Activated naive CD4-positive, alpha-beta T cell treated with anti-CD3 and anti-CD28 coated beads, Interleukin-2, amount 50 U/mL, for 24 hours (primary cell): ENCODE measurements around the gene MSH2.
"Not testable (repeated sequence)": the region's sequence is repeated elsewhere in the genome, so short reads cannot be mapped to it uniquely, and the experiment has no call there.

Source experiments
- H3K27ac Mint-ChIP-seq: one replicate; pipeline ENCODE4 v1.8.0; 2021; ENCODE audit warnings: mild to moderate bottlenecking, mixed read lengths
- H3K27me3 Mint-ChIP-seq: one replicate; pipeline ENCODE4 v1.8.0; 2021; ENCODE audit warnings: mixed read lengths
- H3K36me3 Mint-ChIP-seq: one replicate; pipeline ENCODE4 v1.8.0; 2021; ENCODE audit warnings: mixed read lengths
- H3K4me1 Mint-ChIP-seq: one replicate; pipeline ENCODE4 v1.8.0; 2021; ENCODE audit warnings: mixed read lengths
- H3K4me3 Mint-ChIP-seq: one replicate; pipeline ENCODE4 v1.8.0; 2021; ENCODE audit warnings: mild to moderate bottlenecking, mixed read lengths
- H3K9me3 Mint-ChIP-seq: one replicate; pipeline ENCODE4 v1.8.0; 2021; ENCODE audit warnings: mixed read lengths

Gene MSH2

DNA sequence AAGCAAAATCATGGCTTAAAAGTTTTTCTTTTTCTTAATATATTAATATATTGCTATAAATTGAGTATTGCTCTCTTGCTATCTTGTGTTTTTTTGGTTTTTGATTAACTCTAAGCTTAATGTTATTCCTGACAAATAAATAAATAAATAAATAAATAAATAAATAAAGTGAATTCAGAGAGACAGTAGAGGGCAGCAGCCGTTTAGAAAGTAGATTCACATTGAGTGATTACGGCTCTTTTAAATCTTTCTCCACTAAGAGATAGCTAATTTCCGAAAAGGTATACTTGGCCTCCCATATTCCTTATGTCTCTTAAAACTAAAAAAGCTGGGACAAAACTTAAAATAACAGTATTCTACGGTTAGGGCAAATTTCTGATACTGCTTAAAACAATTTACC lies 34.3 kb downstream of the MSH2 start:
- Mint-ChIP-seq H3K27ac (no peak overlapping the region), H3K9me3 (no peaks in the 10 kb centered on the region), H3K4me1 (no peaks in the 10 kb centered on the region), H3K36me3 (peaks cover 13% of the 10 kb centered on the region), H3K4me3 (no peak overlapping the region), H3K27me3 (no peaks in the 10 kb centered on the region)

DNA sequence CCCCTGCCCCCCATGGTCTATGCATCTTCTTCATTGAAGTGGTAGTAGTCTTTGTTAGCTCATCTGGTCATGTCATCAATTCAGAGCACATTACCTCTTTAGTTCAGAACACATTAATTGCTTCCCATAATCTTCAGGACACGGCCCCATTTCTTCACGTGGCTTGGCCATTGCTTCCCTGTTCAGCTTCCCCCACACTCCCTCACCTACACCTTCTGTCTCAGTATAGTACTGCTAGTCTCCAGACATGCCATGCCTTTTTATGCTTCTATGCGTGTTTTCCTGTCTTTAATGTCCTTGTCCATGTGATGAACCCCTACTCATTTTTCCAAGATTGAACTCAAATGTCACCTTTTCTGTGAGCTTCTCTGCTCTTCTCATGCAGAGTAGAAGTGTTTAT lies 35.1 kb downstream of the MSH2 start:
- Mint-ChIP-seq H3K36me3 (peaks cover 13% of the 10 kb centered on the region), H3K27me3 (no peaks in the 10 kb centered on the region), H3K27ac (no peak overlapping the region), H3K4me3 (no peak overlapping the region), H3K9me3 (no peaks in the 10 kb centered on the region), H3K4me1 (peaks cover 6% of the 10 kb centered on the region)

DNA sequence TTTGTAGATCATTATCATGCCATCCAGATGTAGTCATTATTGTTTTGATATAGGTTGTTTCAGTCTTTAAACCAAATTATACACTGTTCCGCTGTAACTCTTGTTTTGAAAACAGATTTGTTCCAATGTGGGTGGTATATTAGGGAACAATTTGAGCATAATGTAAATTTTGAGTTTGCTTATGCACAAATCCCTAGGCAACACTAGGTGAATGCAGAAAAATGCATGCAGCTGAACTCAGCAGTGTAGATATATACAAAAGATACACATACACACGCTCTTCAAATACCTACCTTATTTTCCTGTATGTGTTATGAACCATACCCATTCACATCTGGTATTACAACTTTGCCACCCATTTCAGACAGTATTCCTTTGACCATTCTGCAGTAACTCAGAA lies 35.8 kb downstream of the MSH2 start:
- H3K36me3 Mint-ChIP-seq = peaks cover 13% of the 10 kb centered on the region
- no peaks in the 10 kb centered on the region for H3K27me3 Mint-ChIP-seq
- no peak overlapping the region for H3K4me3 Mint-ChIP-seq
- no peak overlapping the region for H3K27ac Mint-ChIP-seq
- peaks cover 7% of the 10 kb centered on the region for H3K4me1 Mint-ChIP-seq
- no peaks in the 10 kb centered on the region for H3K9me3 Mint-ChIP-seq

DNA sequence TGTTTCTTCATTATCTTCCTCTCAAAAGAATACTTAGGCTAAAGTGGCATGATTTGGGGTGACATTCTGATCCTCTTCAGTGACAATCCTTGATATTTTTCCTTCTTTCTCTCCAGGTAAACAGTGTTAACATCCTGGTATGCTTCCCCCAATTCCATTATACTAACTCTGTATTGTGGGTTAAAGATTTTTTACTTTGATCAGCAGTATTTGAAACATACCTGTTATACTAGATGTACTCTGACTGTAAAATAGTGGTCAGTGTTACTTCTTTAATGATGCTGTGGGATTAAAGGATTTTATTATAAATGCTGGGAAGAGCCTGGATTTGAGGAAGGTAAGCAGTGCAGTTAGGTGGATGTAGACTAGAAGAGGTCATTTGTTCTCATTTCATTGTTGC lies 48.8 kb downstream of the MSH2 start:
- Mint-ChIP-seq H3K36me3 (peaks cover 21% of the 10 kb centered on the region), H3K4me3 (no peak overlapping the region), H3K4me1 (no peaks in the 10 kb centered on the region), H3K27me3 (no peaks in the 10 kb centered on the region), H3K27ac (peak overlapping the region; percentile 19), H3K9me3 (no peaks in the 10 kb centered on the region)

DNA sequence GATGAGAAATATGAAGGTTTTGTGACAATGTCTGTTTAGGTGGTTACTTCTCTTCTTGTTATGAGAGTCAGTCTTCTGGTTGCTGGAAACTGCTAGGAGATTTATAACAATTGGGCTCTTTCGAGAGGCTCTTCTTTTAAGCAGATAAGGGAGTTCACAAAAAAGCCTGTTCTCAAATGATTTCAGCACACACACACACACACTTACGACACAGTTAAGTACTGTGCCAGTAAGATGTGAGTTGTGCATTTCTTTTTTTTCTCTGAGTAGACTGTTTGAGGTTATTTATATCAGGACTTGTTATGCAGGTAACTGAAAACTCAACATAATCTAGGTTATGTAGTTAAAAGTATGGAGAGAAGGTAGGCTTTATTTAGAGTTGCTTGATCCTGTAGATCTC lies 49.8 kb downstream of the MSH2 start:
- H3K4me3 Mint-ChIP-seq = no peak overlapping the region
- H3K36me3 Mint-ChIP-seq = peaks cover 22% of the 10 kb centered on the region
- no peak overlapping the region for H3K27ac Mint-ChIP-seq
- no peaks in the 10 kb centered on the region for H3K9me3 Mint-ChIP-seq
- H3K27me3 Mint-ChIP-seq = no peaks in the 10 kb centered on the region
- H3K4me1 Mint-ChIP-seq = peaks cover 4% of the 10 kb centered on the region

DNA sequence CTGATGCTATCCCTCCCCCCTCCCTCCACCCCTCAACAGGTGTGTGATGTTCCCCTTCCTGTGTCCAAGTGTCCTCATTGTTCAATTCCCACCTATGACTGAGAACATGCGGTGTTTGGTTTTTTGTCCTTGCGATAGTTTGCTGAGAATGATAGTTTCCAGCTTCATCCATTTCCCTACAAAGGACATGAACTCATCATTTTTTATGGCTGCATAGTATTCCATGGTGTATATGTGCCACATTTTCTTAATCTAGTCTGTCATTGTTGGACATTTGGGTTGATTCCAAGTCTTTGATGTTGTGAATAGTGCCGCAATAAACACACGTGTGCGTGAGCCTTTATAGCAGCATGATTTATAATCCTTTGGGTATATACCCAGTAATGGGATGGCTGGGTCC lies 51.9 kb downstream of the MSH2 start:
- H3K9me3 Mint-ChIP-seq, H3K4me3 Mint-ChIP-seq, H3K27me3 Mint-ChIP-seq, H3K27ac Mint-ChIP-seq: not testable (repeated sequence)
- peaks cover 26% of the 10 kb centered on the region for H3K36me3 Mint-ChIP-seq
- H3K4me1 Mint-ChIP-seq = peaks cover 16% of the 10 kb centered on the region

DNA sequence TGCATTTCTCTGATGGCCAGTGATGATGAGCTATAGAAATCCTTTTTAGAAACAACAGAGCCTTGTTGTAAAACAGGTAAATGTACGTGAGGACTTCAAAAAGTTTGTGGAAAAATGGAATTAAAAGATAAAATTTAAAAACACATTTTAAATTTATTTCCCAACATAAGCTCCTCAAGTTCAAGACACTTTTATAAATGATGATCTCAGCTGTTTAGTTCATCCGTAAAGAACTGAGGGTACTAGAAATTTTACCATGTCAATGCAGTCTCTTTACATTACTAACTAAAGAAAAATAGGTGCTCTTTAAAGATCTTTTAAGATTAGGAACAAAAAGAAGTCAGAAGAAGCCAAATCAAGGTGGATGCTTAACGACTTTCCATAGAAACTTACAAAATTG lies 52.5 kb downstream of the MSH2 start:
- peaks cover 27% of the 10 kb centered on the region for H3K36me3 Mint-ChIP-seq

DNA sequence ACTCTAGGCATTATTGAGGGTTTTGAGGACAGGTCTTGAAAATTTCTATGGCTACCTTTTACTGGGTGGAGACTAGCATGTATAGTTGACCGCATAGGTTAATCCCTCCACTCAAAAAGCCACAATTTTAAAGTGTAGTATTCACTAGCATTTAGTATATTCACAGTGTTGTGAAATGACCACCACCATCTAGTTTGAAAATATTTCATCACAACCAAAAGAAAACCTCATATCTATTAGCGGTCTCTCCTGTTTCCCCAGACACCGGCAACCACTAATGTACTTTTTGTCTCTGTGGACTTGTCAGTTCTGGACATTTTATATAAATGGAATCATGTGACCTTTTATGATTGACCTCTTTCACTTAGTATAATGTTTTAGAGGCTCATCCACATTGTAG lies 53.9 kb downstream of the MSH2 start:
- Mint-ChIP-seq H3K4me1 (peaks cover 16% of the 10 kb centered on the region), H3K36me3 (peaks cover 19% of the 10 kb centered on the region), H3K9me3 (no peaks in the 10 kb centered on the region), H3K27me3 (no peaks in the 10 kb centered on the region), H3K27ac (no peak overlapping the region), H3K4me3 (no peak overlapping the region)

More for the DNA sequence above, 52.5 kb downstream of the MSH2 start:
- Mint-ChIP-seq H3K9me3 (no peaks in the 10 kb centered on the region), H3K4me3 (no peak overlapping the region), H3K4me1 (peaks cover 16% of the 10 kb centered on the region), H3K27ac (no peak overlapping the region), H3K27me3 (no peaks in the 10 kb centered on the region)

DNA sequence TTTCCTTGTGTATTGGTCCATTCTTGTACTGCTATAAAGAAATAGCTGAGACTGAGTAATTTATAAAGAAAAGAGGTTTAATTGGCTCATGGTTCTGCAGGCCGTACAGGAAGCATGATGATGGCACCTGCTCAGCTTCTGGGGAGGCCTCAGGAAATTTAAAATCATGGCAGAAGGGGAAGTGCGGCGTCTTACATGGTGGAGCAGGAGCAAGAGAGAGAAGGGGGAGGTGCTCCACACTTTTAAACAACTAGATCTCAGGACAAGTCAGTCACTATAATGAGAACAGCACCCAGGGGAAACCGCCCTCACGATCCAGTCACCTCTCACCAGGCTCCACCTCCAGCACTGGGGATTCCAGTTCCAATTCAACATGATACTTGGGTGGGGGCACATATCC lies 54.3 kb downstream of the MSH2 start:
- Mint-ChIP-seq H3K27me3 (no peaks in the 10 kb centered on the region), H3K27ac (peak overlapping the region; percentile 84), H3K36me3 (peaks cover 19% of the 10 kb centered on the region)

DNA sequence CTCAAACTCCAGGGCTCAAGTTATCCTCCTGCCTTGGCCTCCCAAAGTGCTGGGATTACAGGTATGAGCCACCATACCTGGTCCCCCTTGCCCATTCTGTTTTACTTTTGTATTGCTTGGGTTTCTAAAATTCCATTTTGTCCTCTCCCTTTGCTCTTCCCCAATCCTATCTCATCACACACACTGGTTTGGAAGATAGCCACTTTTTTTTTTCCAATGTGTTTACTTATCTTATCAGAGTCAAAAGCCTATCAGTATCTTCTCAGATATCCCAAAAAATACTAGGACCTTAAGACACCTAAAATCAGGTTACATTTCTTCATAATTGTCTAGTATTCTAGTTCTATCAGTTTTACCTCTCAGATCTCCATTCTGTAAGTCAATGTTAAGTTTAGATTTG lies 56.1 kb downstream of the MSH2 start:
- Mint-ChIP-seq H3K27me3 (no peaks in the 10 kb centered on the region), H3K9me3 (no peaks in the 10 kb centered on the region), H3K36me3 (peaks cover 23% of the 10 kb centered on the region), H3K4me1 (peaks cover 16% of the 10 kb centered on the region), H3K4me3 (no peak overlapping the region), H3K27ac (no peak overlapping the region)

More for the DNA sequence above, 54.3 kb downstream of the MSH2 start:
- H3K4me3 Mint-ChIP-seq = no peak overlapping the region
- no peaks in the 10 kb centered on the region for H3K9me3 Mint-ChIP-seq
- H3K4me1 Mint-ChIP-seq = peaks cover 16% of the 10 kb centered on the region

DNA sequence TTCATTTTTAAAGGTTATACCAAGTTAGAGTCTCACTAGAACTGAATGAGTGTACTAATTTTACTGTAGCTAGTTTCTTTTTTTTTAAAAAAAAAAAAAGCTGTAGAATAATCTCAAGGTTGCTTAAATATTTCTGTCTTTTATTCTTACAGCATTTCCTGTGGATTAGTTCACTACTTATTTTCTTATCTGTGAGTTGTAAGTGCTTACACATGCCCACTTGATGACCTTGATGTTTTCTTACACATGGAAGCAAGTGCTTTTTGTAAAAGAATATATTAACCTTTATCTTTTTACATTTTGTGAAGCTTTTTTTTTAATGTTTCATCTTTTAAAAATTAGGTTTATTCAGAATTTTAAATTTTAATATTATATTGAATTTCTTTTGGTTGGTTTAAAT lies 57.8 kb downstream of the MSH2 start:
- Mint-ChIP-seq H3K27ac (no peak overlapping the region), H3K4me3 (no peak overlapping the region), H3K36me3 (peaks cover 27% of the 10 kb centered on the region), H3K4me1 (peaks cover 16% of the 10 kb centered on the region), H3K27me3 (no peaks in the 10 kb centered on the region), H3K9me3 (no peaks in the 10 kb centered on the region)

DNA sequence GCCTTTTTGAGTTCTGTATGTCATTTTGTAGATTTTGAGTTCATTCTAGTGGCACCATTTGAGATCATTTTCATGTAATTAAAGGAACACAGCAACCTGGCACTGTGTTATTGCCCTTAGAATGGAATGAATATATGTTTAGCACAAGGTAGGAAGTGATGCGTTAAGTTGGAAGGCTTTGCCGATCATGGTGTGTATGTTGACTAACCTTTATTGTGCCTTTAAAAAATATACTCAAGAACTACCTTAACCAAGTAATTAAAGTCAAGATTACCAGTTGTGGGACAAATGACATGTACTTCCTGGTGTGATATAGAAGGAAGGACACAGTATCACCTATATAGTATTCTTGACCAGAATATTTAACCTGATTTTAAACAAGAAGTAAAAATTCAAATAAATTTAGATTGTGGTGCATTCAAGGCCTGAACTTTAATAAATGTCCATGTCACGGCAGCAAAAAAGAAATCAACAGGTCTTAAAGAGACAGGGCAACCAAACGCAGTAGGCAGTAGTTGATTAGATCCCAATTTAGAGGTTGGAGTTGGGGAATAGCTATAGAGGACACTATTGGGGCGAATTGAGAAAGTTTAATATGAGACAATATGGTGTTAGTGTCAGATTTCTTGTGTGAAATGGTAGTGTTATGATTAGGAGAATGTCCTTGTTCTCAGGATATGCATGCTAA lies 68.6 kb downstream of the MSH2 start:
- H3K4me3 Mint-ChIP-seq = no peak overlapping the region
- no peak overlapping the region for H3K27ac Mint-ChIP-seq
- no peaks in the 10 kb centered on the region for H3K9me3 Mint-ChIP-seq
- H3K4me1 Mint-ChIP-seq = no peaks in the 10 kb centered on the region
- peaks cover 9% of the 10 kb centered on the region for H3K36me3 Mint-ChIP-seq
- H3K27me3 Mint-ChIP-seq = no peaks in the 10 kb centered on the region

DNA sequence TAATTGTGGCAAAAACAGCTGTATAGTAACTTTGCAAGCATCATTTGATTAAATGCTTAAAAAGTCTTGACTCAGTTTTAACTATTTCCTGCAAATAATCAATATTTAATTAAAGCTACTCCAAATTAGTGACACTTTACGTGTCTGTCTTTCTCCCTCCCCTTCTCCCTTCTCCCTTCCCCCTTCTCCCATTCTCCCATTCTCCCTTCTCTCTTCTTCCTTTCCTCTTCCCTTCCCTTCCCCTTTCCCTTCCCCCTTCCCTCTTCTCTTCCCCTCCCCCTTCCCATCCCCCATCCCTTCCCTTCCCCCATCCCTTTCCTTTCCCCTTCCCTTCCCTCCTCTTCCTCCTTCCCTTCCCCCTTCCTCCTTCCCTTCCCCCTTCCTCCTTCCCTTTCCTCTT lies 76.9 kb downstream of the MSH2 start:
- Mint-ChIP-seq H3K9me3 (no peaks in the 10 kb centered on the region), H3K27me3 (no peaks in the 10 kb centered on the region), H3K36me3 (peaks cover 14% of the 10 kb centered on the region), H3K4me3 (no peak overlapping the region), H3K4me1 (no peaks in the 10 kb centered on the region), H3K27ac (no peak overlapping the region)

DNA sequence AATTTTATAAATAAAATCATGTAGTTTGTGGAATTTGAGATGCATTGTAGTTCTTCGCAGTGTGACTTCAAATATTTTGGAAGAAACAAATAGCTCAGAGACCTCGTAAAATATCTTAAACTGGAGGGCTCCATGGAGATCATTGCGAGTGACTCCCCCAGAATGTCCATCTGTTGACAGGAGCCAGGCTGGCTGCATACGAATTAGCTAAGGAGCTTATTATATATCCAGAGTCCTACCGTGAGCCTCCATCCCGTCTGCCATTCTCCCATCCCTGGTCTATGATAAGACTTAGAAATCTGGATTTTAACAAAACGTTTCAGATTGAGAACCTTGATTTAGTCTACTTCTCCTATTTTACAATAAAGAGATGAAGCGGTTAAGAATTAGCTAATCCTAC lies 80.2 kb downstream of the MSH2 start:
- peaks cover 21% of the 10 kb centered on the region for H3K4me1 Mint-ChIP-seq
- no peaks in the 10 kb centered on the region for H3K9me3 Mint-ChIP-seq
- no peaks in the 10 kb centered on the region for H3K27me3 Mint-ChIP-seq
- peaks cover 11% of the 10 kb centered on the region for H3K36me3 Mint-ChIP-seq
- H3K27ac Mint-ChIP-seq = no peak overlapping the region
- H3K4me3 Mint-ChIP-seq = no peak overlapping the region

DNA sequence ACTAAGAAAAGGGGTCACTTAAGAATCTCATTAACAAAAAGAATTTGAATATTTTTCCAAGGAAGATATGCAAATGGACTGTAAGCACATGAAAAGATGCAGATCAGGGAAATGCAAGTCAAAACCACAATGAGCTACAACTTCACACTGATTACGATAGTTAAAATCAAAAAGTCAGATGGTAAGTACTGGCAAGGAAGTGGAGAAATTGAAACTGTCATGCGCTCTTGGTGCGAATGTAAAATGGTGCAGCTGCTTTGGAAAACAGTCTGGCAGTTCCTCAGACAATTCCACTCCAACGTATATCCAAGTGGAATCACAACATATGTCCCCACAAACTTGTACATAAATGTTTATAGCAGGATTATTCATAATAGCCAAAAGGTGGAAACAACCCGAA lies 81.4 kb downstream of the MSH2 start:
- Mint-ChIP-seq H3K9me3 (no peaks in the 10 kb centered on the region), H3K4me1 (peaks cover 21% of the 10 kb centered on the region), H3K36me3 (peaks cover 11% of the 10 kb centered on the region), H3K27ac (no peak overlapping the region), H3K27me3 (no peaks in the 10 kb centered on the region), H3K4me3 (no peak overlapping the region)

DNA sequence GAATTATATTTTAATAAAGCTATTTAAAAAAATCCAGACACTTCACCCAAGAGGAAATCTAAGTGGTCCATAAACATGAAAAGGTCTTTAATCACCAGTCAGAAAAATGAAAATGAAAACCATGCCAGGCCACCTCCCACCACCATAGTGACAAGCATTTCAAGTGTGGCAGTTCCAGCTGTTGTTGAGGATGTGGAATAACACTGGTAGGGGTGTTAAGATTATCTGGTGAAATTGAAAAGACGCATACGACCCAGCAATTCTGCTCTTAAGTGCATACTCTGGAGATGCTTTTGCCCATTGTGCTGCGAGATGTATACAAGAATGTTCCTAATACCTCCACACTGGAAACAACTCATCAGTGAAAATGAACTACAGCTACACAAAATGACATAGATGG lies 82.2 kb downstream of the MSH2 start:
- Mint-ChIP-seq H3K9me3 (no peaks in the 10 kb centered on the region), H3K27me3 (no peaks in the 10 kb centered on the region), H3K27ac (no peak overlapping the region), H3K4me1 (peaks cover 21% of the 10 kb centered on the region), H3K4me3 (no peak overlapping the region), H3K36me3 (peaks cover 11% of the 10 kb centered on the region)

DNA sequence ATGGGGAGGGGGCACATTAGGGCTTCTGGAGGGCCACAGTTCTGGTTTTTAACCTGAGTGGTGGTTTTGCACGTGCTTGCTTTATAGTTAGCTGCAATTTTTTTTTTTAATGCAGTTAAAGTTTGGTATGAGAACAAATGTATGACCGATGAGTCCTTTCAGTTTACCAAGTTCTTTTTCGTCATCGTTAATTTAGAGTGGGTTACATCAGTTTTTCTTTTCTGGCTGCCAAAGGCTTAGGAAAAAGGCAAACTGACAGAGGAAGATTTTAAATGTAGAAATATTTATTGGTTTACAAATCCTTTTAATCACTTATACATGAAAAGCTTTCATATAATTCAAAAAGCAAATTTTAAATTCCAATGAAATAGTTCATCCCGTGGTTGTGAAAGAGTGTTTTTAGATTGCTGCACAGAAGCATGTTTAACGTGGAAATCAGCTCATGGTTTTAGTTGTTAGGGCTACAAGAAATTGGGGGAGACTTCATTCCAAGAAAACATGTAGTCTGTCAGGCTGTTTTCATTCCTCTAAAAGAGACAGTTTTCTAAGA lies 82.9 kb downstream of the MSH2 start:
- Mint-ChIP-seq H3K27me3 (no peaks in the 10 kb centered on the region), H3K9me3 (no peaks in the 10 kb centered on the region), H3K27ac (peak overlapping the region; percentile 4), H3K4me3 (no peak overlapping the region), H3K36me3 (peaks cover 9% of the 10 kb centered on the region), H3K4me1 (peaks cover 21% of the 10 kb centered on the region)
